ENCODE data around the gene TSEN15. TPM values are rescaled to one million over a fixed set of nuclear protein-coding genes. Genes with fewer than 3 reads are reported as not detected.

The TSEN15 gene
- total and polyA plus RNA-seq, 2 experiments from 2014 or later, result 52.4 to 64.4 TPM

DNA sequence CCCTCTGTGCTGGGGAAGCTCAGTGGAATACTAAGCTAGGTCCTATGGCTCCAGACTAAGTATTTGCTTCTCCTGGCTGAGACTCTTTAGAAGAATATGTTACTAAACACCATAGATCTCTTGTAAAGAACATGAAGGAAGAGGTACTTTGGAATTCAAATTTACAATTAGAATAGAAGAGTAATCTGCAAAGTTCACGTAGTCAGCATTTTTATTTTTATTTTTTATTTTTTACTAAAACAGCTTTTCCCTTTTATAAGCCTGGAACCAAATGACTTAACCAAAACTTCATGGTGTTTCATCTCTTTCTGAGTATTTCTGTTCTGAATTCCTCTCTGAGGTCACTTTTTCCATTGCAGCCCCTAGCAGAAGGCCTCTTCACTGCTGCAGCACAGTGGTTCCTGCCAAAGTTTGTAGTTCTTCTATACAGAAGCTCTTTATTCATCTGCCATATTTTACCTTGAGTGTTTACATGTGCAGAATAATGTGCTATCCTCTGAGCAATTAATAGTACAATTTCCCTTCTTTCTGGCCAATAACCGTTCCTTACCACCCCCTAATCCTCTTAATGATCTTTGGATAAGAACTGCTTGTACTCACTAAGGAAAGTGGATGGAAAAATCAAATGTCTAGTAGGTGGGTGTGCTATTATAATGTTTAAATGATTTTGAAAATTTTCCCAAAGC is 27.2 kb downstream of the TSEN15 start:
- H3K9me3 ChIP-seq (ENCODE audit: low read depth), result no peaks in the 10 kb centered on the region
- DNase-seq (ENCODE audit: low read depth in 1 of 2, low spot score in 1 of 2), result peak; percentile 5 to 8
- no peak overlapping the region for H3K4me3 ChIP-seq
- H3K4me1 ChIP-seq (ENCODE audit: low read depth), result no peaks in the 10 kb centered on the region
- H3K36me3 ChIP-seq, result no peaks in the 10 kb centered on the region
- TF ChIP-seq, protein P1, sequence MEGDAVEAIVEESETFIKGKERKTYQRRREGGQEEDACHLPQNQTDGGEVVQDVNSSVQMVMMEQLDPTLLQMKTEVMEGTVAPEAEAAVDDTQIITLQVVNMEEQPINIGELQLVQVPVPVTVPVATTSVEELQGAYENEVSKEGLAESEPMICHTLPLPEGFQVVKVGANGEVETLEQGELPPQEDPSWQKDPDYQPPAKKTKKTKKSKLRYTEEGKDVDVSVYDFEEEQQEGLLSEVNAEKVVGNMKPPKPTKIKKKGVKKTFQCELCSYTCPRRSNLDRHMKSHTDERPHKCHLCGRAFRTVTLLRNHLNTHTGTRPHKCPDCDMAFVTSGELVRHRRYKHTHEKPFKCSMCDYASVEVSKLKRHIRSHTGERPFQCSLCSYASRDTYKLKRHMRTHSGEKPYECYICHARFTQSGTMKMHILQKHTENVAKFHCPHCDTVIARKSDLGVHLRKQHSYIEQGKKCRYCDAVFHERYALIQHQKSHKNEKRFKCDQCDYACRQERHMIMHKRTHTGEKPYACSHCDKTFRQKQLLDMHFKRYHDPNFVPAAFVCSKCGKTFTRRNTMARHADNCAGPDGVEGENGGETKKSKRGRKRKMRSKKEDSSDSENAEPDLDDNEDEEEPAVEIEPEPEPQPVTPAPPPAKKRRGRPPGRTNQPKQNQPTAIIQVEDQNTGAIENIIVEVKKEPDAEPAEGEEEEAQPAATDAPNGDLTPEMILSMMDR (IDR thresholded peaks at IDR 0.05; ENCODE audit: low read depth, low read length), result no peak
- no peak overlapping the region for H3K27ac ChIP-seq
- H3K27me3 ChIP-seq, result no peaks in the 10 kb centered on the region

- Histone ChIP-seq H3K27ac (no peak overlapping the region), H3K9me3 (ENCODE audit: low read depth) (no peaks in the 10 kb centered on the region), H3K36me3 (no peaks in the 10 kb centered on the region), H3K4me1 (ENCODE audit: low read depth) (no peaks in the 10 kb centered on the region), H3K27me3 (no peaks in the 10 kb centered on the region), H3K4me3 (no peak overlapping the region)
- TF ChIP-seq, protein P1 (IDR thresholded peaks at IDR 0.05; ENCODE audit: low read depth, low read length), result no peak
- DNase-seq (ENCODE audit: low read depth in 1 of 2, low spot score in 1 of 2), result no peak
These were observed 28.8 kb downstream of the TSEN15 start for GRCh38 chr1:184080309-184080708.

DNA sequence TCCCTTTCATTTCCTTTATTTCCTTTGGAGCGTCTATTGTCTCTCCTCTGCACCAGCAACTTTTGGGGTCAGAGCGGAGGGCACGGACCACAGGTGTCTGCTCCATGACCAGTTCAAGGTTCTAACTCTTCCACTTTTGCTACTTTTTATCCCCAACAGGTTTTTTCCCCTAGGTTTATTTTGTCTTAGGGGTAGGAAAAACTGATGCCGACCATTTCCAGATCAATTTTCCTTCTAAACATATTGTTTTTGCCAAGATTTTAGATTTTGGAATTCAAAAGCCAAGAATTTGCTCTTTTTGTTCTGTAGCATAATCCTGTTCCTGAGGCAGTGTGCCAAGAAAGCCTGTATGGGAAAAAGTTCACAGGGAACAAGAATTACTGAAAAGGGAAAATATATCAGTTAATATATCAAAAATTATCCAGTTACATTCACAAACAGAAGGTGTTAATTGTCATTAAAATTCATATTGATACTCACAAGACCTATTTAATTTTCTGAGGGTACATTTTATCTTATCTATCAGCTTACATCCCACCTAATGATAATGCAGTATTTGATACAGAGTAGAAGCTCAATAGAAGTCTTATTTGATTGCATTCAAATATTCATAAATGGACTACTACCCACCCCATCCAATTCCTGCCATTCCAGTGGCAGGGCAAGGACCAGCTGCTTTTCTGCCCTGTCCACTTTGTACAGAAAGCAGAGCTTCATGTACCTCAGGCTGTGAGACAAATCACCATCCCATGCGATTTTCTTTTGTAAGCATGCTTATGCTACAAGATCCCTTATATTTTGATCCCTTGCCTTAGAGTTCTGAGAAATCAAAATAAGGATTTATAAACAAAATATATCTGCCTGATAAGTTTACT is 31.2 kb downstream of the TSEN15 start:
- no peaks in the 10 kb centered on the region for H3K36me3 ChIP-seq
- DNase-seq (ENCODE audit: low read depth in 1 of 2, low spot score in 1 of 2), result no peak
- no peaks in the 10 kb centered on the region for H3K9me3 ChIP-seq (ENCODE audit: low read depth)
- no peaks in the 10 kb centered on the region for H3K4me1 ChIP-seq (ENCODE audit: low read depth)
- no peak overlapping the region for H3K4me3 ChIP-seq
- TF ChIP-seq, protein P1 (IDR thresholded peaks at IDR 0.05; ENCODE audit: low read depth, low read length), result no peak
- H3K27ac ChIP-seq, result no peak overlapping the region
- H3K27me3 ChIP-seq, result no peaks in the 10 kb centered on the region

DNA sequence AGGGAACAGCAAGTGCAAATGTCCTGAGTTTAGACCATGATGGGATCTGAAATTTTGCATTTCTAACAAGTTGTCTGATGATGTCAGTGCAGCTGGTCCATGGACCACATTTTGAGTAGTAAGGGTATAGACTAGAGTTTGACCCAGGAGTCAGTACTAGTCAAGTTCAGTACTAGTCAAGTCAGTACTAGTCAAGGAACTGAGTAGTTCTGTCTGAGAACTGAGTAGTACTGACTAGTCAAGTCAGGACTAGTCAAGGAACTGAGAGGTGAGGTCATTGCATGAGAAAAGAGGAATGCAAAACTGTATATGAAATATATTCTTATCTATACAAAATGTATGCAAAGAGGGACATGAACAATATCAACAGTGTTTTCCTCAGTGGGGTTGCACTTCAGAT is 34.1 kb downstream of the TSEN15 start:
- TF ChIP-seq, protein P1 (IDR thresholded peaks at IDR 0.05; ENCODE audit: low read depth, low read length), result no peak
- Histone ChIP-seq H3K4me1 (ENCODE audit: low read depth) (no peaks in the 10 kb centered on the region), H3K4me3 (no peak overlapping the region), H3K27me3 (no peaks in the 10 kb centered on the region), H3K27ac (no peak overlapping the region), H3K36me3 (no peaks in the 10 kb centered on the region), H3K9me3 (ENCODE audit: low read depth) (no peaks in the 10 kb centered on the region)
- no peak for DNase-seq (ENCODE audit: low read depth in 1 of 2, low spot score in 1 of 2)

DNA sequence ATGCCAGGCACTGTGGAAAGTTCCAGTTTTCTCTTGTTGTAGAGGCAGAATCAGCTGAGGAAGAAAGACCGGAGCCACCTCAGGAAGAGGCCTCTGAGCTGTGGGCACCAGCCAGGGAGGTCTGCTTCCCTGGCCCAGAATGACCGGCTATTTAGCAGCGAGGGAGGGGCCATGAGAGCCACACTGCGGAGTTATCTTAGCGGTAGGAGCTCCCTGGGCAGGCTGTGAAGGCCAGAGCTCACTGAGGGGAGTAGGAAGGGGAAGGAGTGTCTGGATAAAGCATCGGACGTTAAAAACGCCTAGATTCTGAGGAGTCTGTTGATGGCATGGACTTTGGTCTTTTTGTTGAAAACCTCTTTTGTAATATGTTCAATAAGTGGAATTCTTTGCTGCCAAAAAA is 36.5 kb downstream of the TSEN15 start:
- H3K9me3 ChIP-seq (ENCODE audit: low read depth), result no peaks in the 10 kb centered on the region
- H3K27ac ChIP-seq, result no peak overlapping the region
- TF ChIP-seq, protein P1 (IDR thresholded peaks at IDR 0.05; ENCODE audit: low read depth, low read length), result no peak
- no peaks in the 10 kb centered on the region for H3K27me3 ChIP-seq
- no peaks in the 10 kb centered on the region for H3K36me3 ChIP-seq
- H3K4me3 ChIP-seq, result no peak overlapping the region
- DNase-seq (ENCODE audit: low read depth in 1 of 2, low spot score in 1 of 2), result no peak
- no peaks in the 10 kb centered on the region for H3K4me1 ChIP-seq (ENCODE audit: low read depth)
